HEK293T (cell line): ENCODE results near the gene NHP2.

Source experiments
- CTCF ChIA-PET: fragments of 350-600 bp; formaldehyde crosslinking; extraction: SDS; loops from one replicate; lab custom pipeline; 2021; ENCODE audit warnings: antibody characterized with exemption, inconsistent platforms; lab: Yijun Ruan, JAX
- POLR2A ChIA-PET: fragments of 350-600 bp; formaldehyde crosslinking; extraction: SDS; loops from one replicate; lab custom pipeline; 2020; ENCODE audit warnings: antibody characterized with exemption, inconsistent platforms; lab: Yijun Ruan, JAX
- DNase-seq: peaks from one replicate; pipeline ENCODE4 v3.0.0; 2012; ENCODE audit warnings: mixed read lengths; ENCODE audit errors: extremely low spot score
- ARNT ChIP-seq: fragments of 450-650 bp; IDR thresholded peaks from 2 replicates; pipeline ENCODE4 v1.6.1; 2017; ENCODE audit warnings: mild to moderate bottlenecking
- BHLHE40 ChIP-seq: fragments of 450-650 bp; IDR thresholded peaks from 2 replicates; pipeline ENCODE4 v1.6.1; 2016; ENCODE audit warnings: mild to moderate bottlenecking, moderate library complexity, borderline replicate concordance
- CTBP1 ChIP-seq: fragments of 450-650 bp; IDR thresholded peaks from 2 replicates; pipeline ENCODE4 v1.6.1; 2016; ENCODE audit warnings: borderline replicate concordance
- ELF4 ChIP-seq: fragments of 450-650 bp; IDR thresholded peaks from 2 replicates; pipeline ENCODE4 v1.6.1; 2017; ENCODE audit warnings: antibody characterized with exemption
- FOXA1 ChIP-seq: fragments of 450-650 bp; IDR thresholded peaks from 2 replicates; pipeline ENCODE4 v1.6.1; 2016; ENCODE audit warnings: mild to moderate bottlenecking
- FOXK2 ChIP-seq: fragments of 450-650 bp; IDR thresholded peaks from 2 replicates; pipeline ENCODE4 v1.6.1; 2016; ENCODE audit warnings: mild to moderate bottlenecking
- FOXM1 ChIP-seq: fragments of 450-650 bp; IDR thresholded peaks from 2 replicates; pipeline ENCODE4 v1.6.1; 2017; ENCODE audit warnings: mild to moderate bottlenecking, borderline replicate concordance
- HDGF ChIP-seq: fragments of 450-650 bp; IDR thresholded peaks from 2 replicates; pipeline ENCODE4 v1.6.1; 2017; ENCODE audit warnings: antibody characterized with exemption, borderline replicate concordance
- L3MBTL2 ChIP-seq: fragments of 450-650 bp; conservative IDR thresholded peaks from 2 replicates; pipeline ENCODE4 v1.6.1; 2016; ENCODE audit warnings: mild to moderate bottlenecking
- LEF1 ChIP-seq: fragments of 450-650 bp; IDR thresholded peaks from 2 replicates; pipeline ENCODE4 v1.6.1; 2017; ENCODE audit warnings: mild to moderate bottlenecking, borderline replicate concordance
- NFRKB ChIP-seq: fragments of 450-650 bp; IDR thresholded peaks from 2 replicates; pipeline ENCODE4 v1.6.1; 2016; ENCODE audit warnings: mild to moderate bottlenecking, moderate library complexity
- SP1 ChIP-seq: fragments of 450-650 bp; IDR thresholded peaks from 2 replicates; pipeline ENCODE4 v1.6.1; 2017
- SUZ12 ChIP-seq: fragments of 450-650 bp; IDR thresholded peaks from 2 replicates; pipeline ENCODE4 v1.6.1; 2016; ENCODE audit warnings: mild to moderate bottlenecking
- TARDBP ChIP-seq: fragments of 450-650 bp; IDR thresholded peaks from 2 replicates; pipeline ENCODE4 v1.6.1; 2016
- ZNF384 ChIP-seq: fragments of 450-650 bp; IDR thresholded peaks from 2 replicates; pipeline ENCODE4 v1.6.1; 2016
- TF ChIP-seq, protein P1 (sequence below): fragments of 450-650 bp; IDR thresholded peaks from 2 replicates; pipeline ENCODE4 v1.6.1; 2016

Gene NHP2

DNA sequence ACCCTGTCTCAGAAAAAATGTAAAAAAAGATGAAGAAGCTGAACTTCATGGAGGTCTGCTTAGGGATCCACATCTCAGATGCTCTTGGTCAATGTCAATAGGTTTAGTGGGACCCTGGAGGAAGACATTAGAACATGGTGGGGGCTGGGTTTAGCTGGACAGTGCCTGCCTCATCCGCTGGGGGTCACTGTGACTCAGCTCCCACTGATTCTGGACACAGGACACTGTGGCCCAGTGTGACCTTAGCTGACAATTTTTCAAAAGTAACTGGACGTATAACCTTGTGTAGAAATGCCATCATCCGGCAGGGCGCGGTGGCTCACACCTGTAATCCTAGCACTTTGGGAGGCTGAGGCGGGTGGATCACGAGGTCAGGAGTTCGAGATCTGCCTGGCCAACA lies 43.3 kb upstream of the NHP2 start:
- ChIA-PET POLR2A (interaction anchor here (0.6 kb wide), 1 partner anchor 35 kb away, joined by 3 read pairs; the partner anchor contains the start of gene PHYKPL), CTCF (interaction anchor here (0.7 to 1.1 kb wide), 3 partner anchors 9 to 75 kb away, joined by 3 read pairs; no protein-coding TSS in a partner anchor)
- DNase-seq = no peak
- no peak for TF ChIP-seq BHLHE40
- TF ChIP-seq, protein P1, sequence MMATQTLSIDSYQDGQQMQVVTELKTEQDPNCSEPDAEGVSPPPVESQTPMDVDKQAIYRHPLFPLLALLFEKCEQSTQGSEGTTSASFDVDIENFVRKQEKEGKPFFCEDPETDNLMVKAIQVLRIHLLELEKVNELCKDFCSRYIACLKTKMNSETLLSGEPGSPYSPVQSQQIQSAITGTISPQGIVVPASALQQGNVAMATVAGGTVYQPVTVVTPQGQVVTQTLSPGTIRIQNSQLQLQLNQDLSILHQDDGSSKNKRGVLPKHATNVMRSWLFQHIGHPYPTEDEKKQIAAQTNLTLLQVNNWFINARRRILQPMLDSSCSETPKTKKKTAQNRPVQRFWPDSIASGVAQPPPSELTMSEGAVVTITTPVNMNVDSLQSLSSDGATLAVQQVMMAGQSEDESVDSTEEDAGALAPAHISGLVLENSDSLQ = no peak
- TF ChIP-seq TARDBP = no peak
- no peak for TF ChIP-seq HDGF
- no peak for TF ChIP-seq LEF1
- TF ChIP-seq NFRKB = no peak
- TF ChIP-seq FOXM1 = no peak
- TF ChIP-seq FOXA1 = no peak
- TF ChIP-seq ELF4 = no peak
- TF ChIP-seq FOXK2 = no peak
- TF ChIP-seq ZNF384 = no peak

DNA sequence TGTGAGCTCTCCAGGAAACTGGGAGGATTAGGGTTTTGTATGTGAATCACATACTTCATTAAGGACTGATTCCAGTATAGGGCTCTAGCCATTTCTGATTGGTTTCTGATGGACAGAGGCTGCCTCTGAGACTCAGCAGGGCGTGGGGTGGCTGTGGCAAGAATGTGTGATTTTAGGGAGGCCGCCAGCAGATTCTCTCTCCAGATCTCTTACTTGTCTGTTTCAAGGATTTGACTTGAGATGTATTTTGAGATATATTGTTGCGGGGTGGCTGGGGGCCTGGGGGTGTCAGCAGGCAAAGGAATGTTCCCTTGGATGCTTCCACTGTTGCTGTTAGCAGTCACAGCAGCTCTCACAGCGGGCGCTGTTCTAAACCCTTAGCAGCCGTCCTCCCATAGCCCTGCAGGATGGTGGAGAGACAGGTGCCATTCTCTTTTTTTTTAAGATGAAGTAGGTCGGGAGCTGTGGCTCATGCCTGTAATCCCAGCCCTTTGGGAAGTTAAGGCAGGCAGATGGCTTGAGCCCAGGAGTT lies 42.7 kb upstream of the NHP2 start:
- no peak for TF ChIP-seq HDGF
- no peak for TF ChIP-seq ARNT
- TF ChIP-seq L3MBTL2 = no peak
- no peak for TF ChIP-seq SUZ12
- TF ChIP-seq FOXK2 = no peak
- POLR2A ChIA-PET = interaction anchor here (1.0 kb wide), 1 partner anchor 8 kb away, joined by 3 read pairs; the partner anchor contains the start of gene HNRNPAB
- CTCF ChIA-PET = interaction anchor here (0.6 to 1.1 kb wide), 4 partner anchors 9 to 1436 kb away, joined by 3 read pairs; no protein-coding TSS in a partner anchor
- DNase-seq = no peak

DNA sequence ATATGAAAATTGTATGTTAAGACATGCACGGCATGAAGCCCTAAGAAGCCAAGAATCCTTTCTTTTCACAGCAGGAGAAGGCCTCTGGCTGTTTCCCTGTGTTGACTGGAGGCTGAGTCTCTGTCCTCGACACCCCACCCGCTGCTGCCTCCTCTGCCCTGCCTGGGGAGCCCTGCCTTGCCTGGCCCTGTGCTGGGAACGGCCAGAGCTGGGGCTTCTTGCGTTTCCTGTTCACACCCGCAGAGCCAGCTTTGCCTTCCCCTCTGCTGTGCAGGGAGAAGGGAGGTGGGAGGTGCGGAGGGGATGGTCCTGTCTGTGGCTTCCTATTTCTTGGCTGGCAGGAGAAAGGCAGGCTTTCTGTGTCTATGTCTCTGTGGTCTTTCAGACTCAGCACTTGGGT lies 40.3 kb upstream of the NHP2 start:
- DNase-seq = no peak
- TF ChIP-seq BHLHE40 (no peak), ELF4 (no peak), LEF1 (no peak), FOXA1 (no peak), FOXM1 (no peak), ZNF384 (no peak)
- ChIA-PET CTCF (no interaction called here), POLR2A (no interaction called here)

DNA sequence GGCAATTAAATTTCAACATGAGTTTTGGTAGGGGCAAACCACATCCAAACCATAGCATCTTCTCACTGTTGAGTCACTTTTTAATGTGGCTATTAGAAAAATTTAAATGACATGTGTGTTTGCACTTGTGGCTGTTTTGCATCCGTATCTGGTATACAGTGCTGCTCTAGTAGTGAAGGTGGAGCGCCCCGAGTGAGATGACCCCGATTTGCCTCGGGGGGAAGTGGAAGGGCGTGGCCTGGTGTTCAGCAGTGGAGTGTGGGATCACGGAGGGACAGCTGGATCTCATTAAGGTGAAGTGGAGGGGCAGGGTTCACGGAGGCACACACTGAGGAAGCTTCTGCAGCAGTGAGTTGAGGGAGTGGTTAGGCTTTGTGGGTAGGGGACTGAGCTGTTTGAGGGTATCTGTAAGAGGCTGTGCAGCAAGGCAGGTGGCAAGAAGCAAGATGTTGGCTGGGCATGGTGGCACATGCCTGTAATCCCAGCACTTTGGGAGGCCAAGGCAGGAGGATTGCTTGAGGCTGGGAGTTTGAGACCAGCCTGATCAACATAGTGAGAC lies 39.6 kb upstream of the NHP2 start:
- ChIA-PET CTCF (no interaction called here), POLR2A (no interaction called here)
- TF ChIP-seq SUZ12 (no peak), LEF1 (no peak), FOXK2 (no peak), FOXA1 (no peak), ELF4 (no peak), NFRKB (no peak)
- DNase-seq = no peak

DNA sequence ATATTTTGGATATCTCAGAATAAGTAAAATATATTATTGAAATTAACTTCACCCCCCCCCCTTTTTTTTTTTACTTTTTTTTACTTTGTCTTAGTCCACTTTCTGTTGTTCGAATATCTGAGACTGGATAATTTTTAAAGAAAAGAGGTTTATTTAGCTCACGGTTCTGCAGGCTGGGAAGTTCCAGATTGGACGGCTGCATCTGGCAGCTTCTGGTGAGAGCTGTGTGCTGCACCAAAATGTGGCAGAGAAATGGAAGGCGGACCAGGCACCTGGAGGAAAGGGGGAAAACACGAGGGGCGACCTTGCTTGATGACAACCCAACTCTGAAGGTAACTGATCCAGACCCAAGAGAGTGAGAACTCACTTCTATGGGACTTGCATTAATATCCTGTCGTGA lies 39.1 kb upstream of the NHP2 start:
- DNase-seq = no peak
- ChIA-PET POLR2A (no interaction called here), CTCF (no interaction called here)
- TF ChIP-seq FOXA1 (no peak), BHLHE40 (no peak), LEF1 (no peak), ELF4 (no peak), ARNT (no peak), CTBP1 (no peak)
- TF ChIP-seq, protein P1 = no peak

DNA sequence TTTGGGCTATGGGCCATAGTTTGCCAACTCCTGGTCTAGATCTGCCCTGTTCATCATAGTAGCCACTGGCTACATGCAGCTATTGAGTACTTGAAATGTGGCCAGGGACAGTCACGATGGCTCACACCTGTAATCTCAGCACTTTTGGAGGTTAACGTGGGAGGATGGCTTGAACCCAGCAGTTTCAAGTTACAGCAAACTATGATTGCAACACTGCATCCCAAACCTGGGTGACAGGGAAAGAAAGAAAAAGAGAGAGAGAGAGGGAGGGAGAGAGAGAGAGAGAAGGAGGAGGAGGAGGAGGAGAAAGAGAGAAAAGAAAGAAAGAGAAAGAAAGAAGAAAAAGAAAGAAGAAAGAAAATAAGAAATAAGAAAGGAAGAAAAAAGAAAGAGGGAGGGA lies 38.6 kb upstream of the NHP2 start:
- no peak for TF ChIP-seq BHLHE40
- TF ChIP-seq NFRKB = no peak
- TF ChIP-seq TARDBP = no peak
- no peak for TF ChIP-seq L3MBTL2
- no peak for TF ChIP-seq SP1
- TF ChIP-seq SUZ12 = no peak
- no peak for TF ChIP-seq FOXK2
- TF ChIP-seq, protein P1 = no peak
- no peak for TF ChIP-seq FOXM1
- TF ChIP-seq ARNT = no peak
- no peak for TF ChIP-seq ELF4
- POLR2A ChIA-PET = interaction anchor here (0.7 kb wide), 1 partner anchor 12 kb away, joined by 4 read pairs; the partner anchor contains the start of gene HNRNPAB
- no peak for DNase-seq
- CTCF ChIA-PET = interaction anchor here (0.7 kb wide), 1 partner anchor 22 kb away, joined by 4 read pairs; no protein-coding TSS in a partner anchor

DNA sequence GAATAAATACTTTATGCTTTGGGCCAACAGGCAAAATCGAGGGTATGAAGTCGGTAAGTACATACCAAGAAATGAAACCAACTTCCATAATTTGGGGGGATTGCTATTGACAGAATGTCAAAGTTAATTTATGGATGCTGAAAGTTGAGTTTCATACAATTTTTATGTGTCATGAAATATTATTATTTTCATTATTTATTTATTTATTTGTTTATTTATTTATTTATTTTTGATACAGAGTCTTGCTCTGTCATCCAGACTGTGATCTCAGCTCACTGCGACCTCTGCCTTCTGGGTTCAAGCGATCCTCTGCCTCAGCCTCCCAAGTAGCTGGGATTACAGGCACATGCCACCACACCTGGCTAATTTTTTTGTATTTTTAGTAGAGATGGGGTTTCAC lies 38.0 kb upstream of the NHP2 start:
- ChIA-PET POLR2A (interaction anchor here (0.7 kb wide), 1 partner anchor 13 kb away, joined by 4 read pairs; the partner anchor contains the start of gene HNRNPAB), CTCF (interaction anchor here (0.7 kb wide), 1 partner anchor 22 kb away, joined by 4 read pairs; no protein-coding TSS in a partner anchor)
- no peak for DNase-seq
- TF ChIP-seq SUZ12 = no peak
- no peak for TF ChIP-seq LEF1
- no peak for TF ChIP-seq FOXK2
- TF ChIP-seq HDGF = no peak
- TF ChIP-seq FOXA1 = no peak
- TF ChIP-seq NFRKB = no peak
- TF ChIP-seq FOXM1 = no peak
- no peak for TF ChIP-seq CTBP1
- TF ChIP-seq ELF4 = no peak
- no peak for TF ChIP-seq ZNF384
- TF ChIP-seq ARNT = no peak
- TF ChIP-seq L3MBTL2 = no peak
- TF ChIP-seq BHLHE40 = no peak
- TF ChIP-seq SP1 = no peak
- TF ChIP-seq, protein P1 = no peak
- TF ChIP-seq TARDBP = no peak
